Measurements from ENCODE around the gene BPIFA2.

DNA sequence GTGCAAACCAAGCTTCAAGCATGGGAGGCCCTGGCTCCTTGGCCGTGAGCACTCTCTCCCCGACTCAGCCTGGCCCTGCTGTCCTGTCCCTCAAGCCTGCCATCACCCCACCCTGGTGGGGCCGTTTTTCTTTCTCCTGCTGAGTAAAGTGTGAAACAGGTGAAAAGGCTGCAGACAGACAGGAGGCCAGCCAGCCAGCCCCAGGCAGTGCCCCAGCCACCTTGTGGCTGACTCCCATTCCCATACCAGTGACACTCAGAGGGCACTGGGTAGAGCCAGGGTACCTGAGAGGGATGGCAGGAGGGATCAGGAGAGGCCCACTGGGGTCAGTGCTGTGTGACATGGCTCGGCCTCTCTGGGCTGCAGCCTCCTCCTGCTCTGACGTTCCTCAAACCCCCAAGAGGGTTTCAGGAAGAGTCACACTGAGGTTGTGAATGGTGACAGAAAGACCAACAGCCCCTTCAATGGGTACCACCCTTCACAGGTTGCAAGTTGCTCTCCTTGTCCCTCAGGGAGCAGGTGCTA, 35.9 kb upstream of the BPIFA2 start:
- TF ChIP-seq POLR2A (IDR thresholded peaks at IDR 0.05; ENCODE audit: low read depth) (no peak), CTCF (IDR thresholded peaks at IDR 0.05) (no peak), EP300 (IDR thresholded peaks at IDR 0.05) (no peak), POLR2AphosphoS5 (IDR thresholded peaks at IDR 0.05) (no peak)
